Measurements from ENCODE around the gene HOXA6.

Gene HOXA6

GRCh38 chr7:27143023-27143949, 4.3 kb downstream of the HOXA6 start, which contains the start of gene HOXA5:
Gene HOXA5, minus strand, starts transcription at chr7:27143681. Its CDS starts 74 bp downstream, at chr7:27143607.
- H3K9ac ChIP-seq (ENCODE audit: low read length), result peak within 1 kb of the TSS; percentile 47
- peaks cover 28% of the 10 kb centered on the region for H3K36me3 ChIP-seq (ENCODE audit: insufficient read depth, low read length)
- H3K4me3 ChIP-seq (ENCODE audit: low read depth in 1 of 2, low read length in 2 of 2), result peak within 1 kb of the TSS; percentile 44 to 71
- no peaks in the 10 kb centered on the region for H3K9me3 ChIP-seq (ENCODE audit: low read length)
- H3K27me3 ChIP-seq (ENCODE audit: control insufficient read depth in 1 of 2, insufficient read depth in 2 of 2, low read length in 2 of 2), result no peaks in the 10 kb centered on the region
- peaks cover 34% of the 10 kb centered on the region for H3K4me1 ChIP-seq (ENCODE audit: insufficient read depth, low read length)
- peak within 1 kb of the TSS; percentile 75 for H3K27ac ChIP-seq (ENCODE audit: low read depth, low read length)

GRCh38 chr7:27142580-27143022, 5.0 kb downstream of the HOXA6 start:
- Histone ChIP-seq H3K9ac (ENCODE audit: low read length) (peak overlapping the region; percentile 47), H3K36me3 (ENCODE audit: insufficient read depth, low read length) (peaks cover 28% of the 10 kb centered on the region), H3K27ac (ENCODE audit: low read depth, low read length) (peak overlapping the region; percentile 75), H3K4me3 (ENCODE audit: low read depth in 1 of 2, low read length in 2 of 2) (peak overlapping the region; percentile 44 to 71), H3K4me1 (ENCODE audit: insufficient read depth, low read length) (peaks cover 41% of the 10 kb centered on the region), H3K27me3 (ENCODE audit: control insufficient read depth in 1 of 2, insufficient read depth in 2 of 2, low read length in 2 of 2) (no peaks in the 10 kb centered on the region), H3K9me3 (ENCODE audit: low read length) (no peaks in the 10 kb centered on the region)

- peak overlapping the region; percentile 47 for H3K9ac ChIP-seq (ENCODE audit: low read length)
- peak overlapping the region; percentile 40 for H3K27ac ChIP-seq (ENCODE audit: low read depth, low read length)
- H3K27me3 ChIP-seq (ENCODE audit: control insufficient read depth in 1 of 2, insufficient read depth in 2 of 2, low read length in 2 of 2), result no peaks in the 10 kb centered on the region
- H3K36me3 ChIP-seq (ENCODE audit: insufficient read depth, low read length), result peaks cover 28% of the 10 kb centered on the region
- peak overlapping the region; percentile 44 to 71 for H3K4me3 ChIP-seq (ENCODE audit: low read depth in 1 of 2, low read length in 2 of 2)
- H3K9me3 ChIP-seq (ENCODE audit: low read length), result no peaks in the 10 kb centered on the region
- peaks cover 42% of the 10 kb centered on the region for H3K4me1 ChIP-seq (ENCODE audit: insufficient read depth, low read length)
Measured at GRCh38 chr7:27141923-27142579, 5.5 kb downstream of the HOXA6 start.

GRCh38 chr7:27141137-27141922, 6.2 kb downstream of the HOXA6 start:
- Histone ChIP-seq H3K36me3 (ENCODE audit: insufficient read depth, low read length) (peaks cover 28% of the 10 kb centered on the region), H3K27me3 (ENCODE audit: control insufficient read depth in 1 of 2, insufficient read depth in 2 of 2, low read length in 2 of 2) (no peaks in the 10 kb centered on the region), H3K9ac (ENCODE audit: low read length) (peak overlapping the region; percentile 47), H3K27ac (ENCODE audit: low read depth, low read length) (peak overlapping the region; percentile 40), H3K4me3 (ENCODE audit: low read depth in 1 of 2, low read length in 2 of 2) (peak overlapping the region in 1 of 2 donors; percentile 71), H3K9me3 (ENCODE audit: low read length) (no peaks in the 10 kb centered on the region), H3K4me1 (ENCODE audit: insufficient read depth, low read length) (peaks cover 43% of the 10 kb centered on the region)

- Histone ChIP-seq H3K36me3 (ENCODE audit: insufficient read depth, low read length) (peaks cover 24% of the 10 kb centered on the region), H3K9ac (ENCODE audit: low read length) (no peak overlapping the region), H3K4me3 (ENCODE audit: low read depth in 1 of 2, low read length in 2 of 2) (peak overlapping the region in 1 of 2 donors; percentile 39), H3K27me3 (ENCODE audit: control insufficient read depth in 1 of 2, insufficient read depth in 2 of 2, low read length in 2 of 2) (no peaks in the 10 kb centered on the region), H3K4me1 (ENCODE audit: insufficient read depth, low read length) (peaks cover 52% of the 10 kb centered on the region), H3K27ac (ENCODE audit: low read depth, low read length) (peak overlapping the region; percentile 54), H3K9me3 (ENCODE audit: low read length) (no peaks in the 10 kb centered on the region)
Measured at GRCh38 chr7:27140126-27140857, 7.3 kb downstream of the HOXA6 start.

GRCh38 chr7:27139334-27140125, 8.0 kb downstream of the HOXA6 start:
- peaks cover 17% of the 10 kb centered on the region for H3K36me3 ChIP-seq (ENCODE audit: insufficient read depth, low read length)
- H3K27ac ChIP-seq (ENCODE audit: low read depth, low read length), result peak overlapping the region; percentile 59
- no peaks in the 10 kb centered on the region for H3K27me3 ChIP-seq (ENCODE audit: control insufficient read depth in 1 of 2, insufficient read depth in 2 of 2, low read length in 2 of 2)
- peak overlapping the region in 1 of 2 donors; percentile 39 for H3K4me3 ChIP-seq (ENCODE audit: low read depth in 1 of 2, low read length in 2 of 2)
- H3K9me3 ChIP-seq (ENCODE audit: low read length), result no peaks in the 10 kb centered on the region
- H3K4me1 ChIP-seq (ENCODE audit: insufficient read depth, low read length), result peaks cover 59% of the 10 kb centered on the region
- H3K9ac ChIP-seq (ENCODE audit: low read length), result no peak overlapping the region

- Histone ChIP-seq H3K36me3 (ENCODE audit: insufficient read depth, low read length) (peaks cover 12% of the 10 kb centered on the region), H3K27ac (ENCODE audit: low read depth, low read length) (peak overlapping the region; percentile 59), H3K27me3 (ENCODE audit: control insufficient read depth in 1 of 2, insufficient read depth in 2 of 2, low read length in 2 of 2) (no peaks in the 10 kb centered on the region), H3K9ac (ENCODE audit: low read length) (no peak overlapping the region), H3K4me1 (ENCODE audit: insufficient read depth, low read length) (peaks cover 59% of the 10 kb centered on the region), H3K9me3 (ENCODE audit: low read length) (no peaks in the 10 kb centered on the region), H3K4me3 (ENCODE audit: low read depth in 1 of 2, low read length in 2 of 2) (peak overlapping the region in 1 of 2 donors; percentile 39)
Measured at GRCh38 chr7:27138985-27139333, 8.6 kb downstream of the HOXA6 start.

- Histone ChIP-seq H3K4me1 (ENCODE audit: insufficient read depth, low read length) (peaks cover 64% of the 10 kb centered on the region), H3K9me3 (ENCODE audit: low read length) (no peaks in the 10 kb centered on the region), H3K9ac (ENCODE audit: low read length) (no peak overlapping the region), H3K4me3 (ENCODE audit: low read depth in 1 of 2, low read length in 2 of 2) (no peak overlapping the region), H3K27ac (ENCODE audit: low read depth, low read length) (peak overlapping the region; percentile 59), H3K27me3 (ENCODE audit: control insufficient read depth in 1 of 2, insufficient read depth in 2 of 2, low read length in 2 of 2) (no peaks in the 10 kb centered on the region), H3K36me3 (ENCODE audit: insufficient read depth, low read length) (peaks cover 9% of the 10 kb centered on the region)
Measured at GRCh38 chr7:27138472-27138871, 9.1 kb downstream of the HOXA6 start.

- H3K27me3 ChIP-seq (ENCODE audit: control insufficient read depth in 1 of 2, insufficient read depth in 2 of 2, low read length in 2 of 2), result no peaks in the 10 kb centered on the region
- H3K36me3 ChIP-seq (ENCODE audit: insufficient read depth, low read length), result peaks cover 9% of the 10 kb centered on the region
- no peak overlapping the region for H3K4me3 ChIP-seq (ENCODE audit: low read depth in 1 of 2, low read length in 2 of 2)
- H3K4me1 ChIP-seq (ENCODE audit: insufficient read depth, low read length), result peaks cover 71% of the 10 kb centered on the region
- peak overlapping the region; percentile 59 for H3K27ac ChIP-seq (ENCODE audit: low read depth, low read length)
- no peaks in the 10 kb centered on the region for H3K9me3 ChIP-seq (ENCODE audit: low read length)
- H3K9ac ChIP-seq (ENCODE audit: low read length), result peak overlapping the region; percentile 46
Measured at GRCh38 chr7:27137640-27138315, 9.8 kb downstream of the HOXA6 start.

- peak overlapping the region; percentile 28 for H3K27ac ChIP-seq (ENCODE audit: low read depth, low read length)
- no peaks in the 10 kb centered on the region for H3K9me3 ChIP-seq (ENCODE audit: low read length)
- peaks cover 78% of the 10 kb centered on the region for H3K4me1 ChIP-seq (ENCODE audit: insufficient read depth, low read length)
- H3K9ac ChIP-seq (ENCODE audit: low read length), result peak overlapping the region; percentile 6
- no peak overlapping the region for H3K4me3 ChIP-seq (ENCODE audit: low read depth in 1 of 2, low read length in 2 of 2)
- no peaks in the 10 kb centered on the region for H3K36me3 ChIP-seq (ENCODE audit: insufficient read depth, low read length)
- no peaks in the 10 kb centered on the region for H3K27me3 ChIP-seq (ENCODE audit: control insufficient read depth in 1 of 2, insufficient read depth in 2 of 2, low read length in 2 of 2)
Measured at GRCh38 chr7:27134392-27134791, 13.2 kb downstream of the HOXA6 start.
